ENCODE measurements around the gene SLC30A5. TPM values are rescaled to one million over a fixed set of nuclear protein-coding genes. Genes with fewer than 3 reads are reported as not detected.
"Not testable (repeated sequence)": the region's sequence is repeated elsewhere in the genome, so short reads cannot be mapped to it uniquely, and the experiment has no call there.

Gene SLC30A5
- polyA plus RNA-seq (2013, experiment 1 of 2), result 29.4 TPM
- polyA plus RNA-seq (2013, experiment 2 of 2), result 31.9 TPM

GRCh38 chr5:69093771-69094482 lies at the start of gene SLC30A5:
SLC30A5 (plus strand) TSS chr5:69094014; CDS start chr5:69094256, 242 bp downstream.
- H2BK15ac ChIP-seq (replicated peaks; ENCODE audit: low read depth), result no peak within 1 kb of the TSS
- peak within 1 kb of the TSS; percentile 95 for H3K56ac ChIP-seq (ENCODE audit: low read length)
- peak within 1 kb of the TSS; percentile 78 for H3K18ac ChIP-seq (ENCODE audit: low read length)
- no peak within 1 kb of the TSS for H2BK5ac ChIP-seq (ENCODE audit: low read length)
- DNase-seq, result peak; percentile 100
- WGBS (ENCODE audit: extremely low coverage, insufficient coverage, low lambda C conversion rate), result no CpG with 5 or more reads among the region's 79 CpGs
- no peak within 1 kb of the TSS for H2BK120ac ChIP-seq (ENCODE audit: low read depth, low read length)
- peak within 1 kb of the TSS; percentile 92 for H3K4me3 ChIP-seq (ENCODE audit: low read length)
- H3K4me1 ChIP-seq (ENCODE audit: control insufficient read depth, low read depth, low read length), result no peaks in the 10 kb centered on the region
- H3K4ac ChIP-seq (ENCODE audit: low read depth, low read length), result no peak within 1 kb of the TSS
- peak within 1 kb of the TSS; percentile 64 for H3K27ac ChIP-seq (ENCODE audit: low read depth, low read length)
- H3K4me2 ChIP-seq (ENCODE audit: low read length), result peak within 1 kb of the TSS; percentile 67
- no peaks in the 10 kb centered on the region for H3K27me3 ChIP-seq (ENCODE audit: insufficient read depth, low read length, poor library complexity)
- no peak within 1 kb of the TSS for H4K8ac ChIP-seq (ENCODE audit: low read depth, low read length)
- peak within 1 kb of the TSS; percentile 45 for H3K23ac ChIP-seq (ENCODE audit: low read length)
- peaks cover 2% of the 10 kb centered on the region for H3K79me2 ChIP-seq (ENCODE audit: control insufficient read depth, insufficient read depth, low read length)
- H3K9ac ChIP-seq (ENCODE audit: low read length), result peak within 1 kb of the TSS; percentile 90
- no peak within 1 kb of the TSS for H2AK5ac ChIP-seq (ENCODE audit: low read length)
- peaks cover 2% of the 10 kb centered on the region for H3K79me1 ChIP-seq (ENCODE audit: low read length)
- H3K36me3 ChIP-seq (ENCODE audit: control insufficient read depth, insufficient read depth, low read length), result no peaks in the 10 kb centered on the region
- H4K5ac ChIP-seq (ENCODE audit: low read length), result no peak within 1 kb of the TSS

- not testable (repeated sequence) for H3K4ac ChIP-seq (ENCODE audit: low read depth, low read length); H3K56ac ChIP-seq (ENCODE audit: low read length); H3K79me2 ChIP-seq (ENCODE audit: control insufficient read depth, insufficient read depth, low read length); H3K4me1 ChIP-seq (ENCODE audit: control insufficient read depth, low read depth, low read length); H3K18ac ChIP-seq (ENCODE audit: low read length); H4K5ac ChIP-seq (ENCODE audit: low read length); DNase-seq; H3K27me3 ChIP-seq (ENCODE audit: insufficient read depth, low read length, poor library complexity); H3K79me1 ChIP-seq (ENCODE audit: low read length); H3K27ac ChIP-seq (ENCODE audit: low read depth, low read length); H2BK15ac ChIP-seq (replicated peaks; ENCODE audit: low read depth); H3K4me2 ChIP-seq (ENCODE audit: low read length); H3K4me3 ChIP-seq (ENCODE audit: low read length); H3K9ac ChIP-seq (ENCODE audit: low read length); H2BK5ac ChIP-seq (ENCODE audit: low read length); H2AK5ac ChIP-seq (ENCODE audit: low read length); H3K23ac ChIP-seq (ENCODE audit: low read length); H3K36me3 ChIP-seq (ENCODE audit: control insufficient read depth, insufficient read depth, low read length); H4K8ac ChIP-seq (ENCODE audit: low read depth, low read length); H2BK120ac ChIP-seq (ENCODE audit: low read depth, low read length)
- no CpG with 5 or more reads among the region's 6 CpGs for WGBS (ENCODE audit: extremely low coverage, insufficient coverage, low lambda C conversion rate)
Measured at GRCh38 chr5:69045213-69045612, 48.6 kb upstream of the SLC30A5 start.

DNA sequence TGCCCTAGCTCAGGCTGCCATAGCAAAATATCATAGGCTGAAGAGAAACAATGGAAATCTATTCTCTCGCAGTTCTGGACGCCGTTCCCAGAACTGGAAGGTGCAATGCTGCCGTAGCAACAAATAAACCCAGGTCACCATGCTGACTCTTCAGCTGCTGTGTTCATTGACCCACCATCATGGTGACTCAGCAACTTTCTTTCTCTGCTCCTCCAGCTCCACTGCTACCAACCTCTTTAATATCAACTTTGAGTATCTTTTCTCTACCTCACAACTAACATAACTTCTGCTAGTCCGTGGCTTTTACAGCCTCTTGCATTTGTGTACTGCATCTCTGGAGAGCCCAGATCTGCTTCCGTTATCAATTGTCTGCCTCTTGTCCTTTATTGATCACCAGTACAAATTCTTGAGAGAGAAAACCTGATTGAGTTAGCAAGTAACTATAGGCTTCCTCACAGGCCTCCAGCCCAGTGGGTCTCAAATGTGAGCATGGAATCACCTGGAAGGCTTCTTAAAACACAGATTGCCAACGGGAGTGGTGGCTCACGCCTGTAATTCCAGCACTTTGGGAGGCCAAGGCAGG lies 47.3 kb upstream of the SLC30A5 start:
- no peaks in the 10 kb centered on the region for H3K4me1 ChIP-seq (ENCODE audit: control insufficient read depth, low read depth, low read length)
- H2BK5ac ChIP-seq (ENCODE audit: low read length), result no peak overlapping the region
- no peak overlapping the region for H3K4me2 ChIP-seq (ENCODE audit: low read length)
- no peaks in the 10 kb centered on the region for H3K27me3 ChIP-seq (ENCODE audit: insufficient read depth, low read length, poor library complexity)
- DNase-seq, result peak; percentile 35
- no peak overlapping the region for H4K8ac ChIP-seq (ENCODE audit: low read depth, low read length)
- H3K79me1 ChIP-seq (ENCODE audit: low read length), result no peaks in the 10 kb centered on the region
- no peaks in the 10 kb centered on the region for H3K79me2 ChIP-seq (ENCODE audit: control insufficient read depth, insufficient read depth, low read length)
- no peak overlapping the region for H3K56ac ChIP-seq (ENCODE audit: low read length)
- no peaks in the 10 kb centered on the region for H3K36me3 ChIP-seq (ENCODE audit: control insufficient read depth, insufficient read depth, low read length)
- H2BK120ac ChIP-seq (ENCODE audit: low read depth, low read length), result no peak overlapping the region
- no peak overlapping the region for H3K9ac ChIP-seq (ENCODE audit: low read length)
- no CpG with 5 or more reads among the region's 8 CpGs for WGBS (ENCODE audit: extremely low coverage, insufficient coverage, low lambda C conversion rate)
- no peak overlapping the region for H2BK15ac ChIP-seq (replicated peaks; ENCODE audit: low read depth)
- no peak overlapping the region for H3K4me3 ChIP-seq (ENCODE audit: low read length)
- H3K23ac ChIP-seq (ENCODE audit: low read length), result no peak overlapping the region
- H3K18ac ChIP-seq (ENCODE audit: low read length), result no peak overlapping the region
- H3K4ac ChIP-seq (ENCODE audit: low read depth, low read length), result no peak overlapping the region
- H2AK5ac ChIP-seq (ENCODE audit: low read length), result no peak overlapping the region
- H3K27ac ChIP-seq (ENCODE audit: low read depth, low read length), result no peak overlapping the region
- H4K5ac ChIP-seq (ENCODE audit: low read length), result peak overlapping the region; percentile 44

- Histone ChIP-seq H3K4ac (ENCODE audit: low read depth, low read length) (no peak overlapping the region), H3K18ac (ENCODE audit: low read length) (no peak overlapping the region), H4K5ac (ENCODE audit: low read length) (no peak overlapping the region), H4K8ac (ENCODE audit: low read depth, low read length) (no peak overlapping the region), H3K4me2 (ENCODE audit: low read length) (no peak overlapping the region), H3K23ac (ENCODE audit: low read length) (no peak overlapping the region), H3K79me2 (ENCODE audit: control insufficient read depth, insufficient read depth, low read length) (no peaks in the 10 kb centered on the region), H3K4me3 (ENCODE audit: low read length) (no peak overlapping the region), H3K79me1 (ENCODE audit: low read length) (no peaks in the 10 kb centered on the region), H3K36me3 (ENCODE audit: control insufficient read depth, insufficient read depth, low read length) (no peaks in the 10 kb centered on the region), H2BK5ac (ENCODE audit: low read length) (no peak overlapping the region), H2AK5ac (ENCODE audit: low read length) (no peak overlapping the region), H2BK120ac (ENCODE audit: low read depth, low read length) (no peak overlapping the region), H2BK15ac (replicated peaks; ENCODE audit: low read depth) (no peak overlapping the region), H3K56ac (ENCODE audit: low read length) (no peak overlapping the region), H3K27me3 (ENCODE audit: insufficient read depth, low read length, poor library complexity) (no peaks in the 10 kb centered on the region), H3K9ac (ENCODE audit: low read length) (no peak overlapping the region), H3K4me1 (ENCODE audit: control insufficient read depth, low read depth, low read length) (no peaks in the 10 kb centered on the region), H3K27ac (ENCODE audit: low read depth, low read length) (no peak overlapping the region)
- DNase-seq, result peak; percentile 49
- WGBS (ENCODE audit: extremely low coverage, insufficient coverage, low lambda C conversion rate), result no CpG with 5 or more reads among the region's 3 CpGs
Measured at GRCh38 chr5:69048230-69048629, 45.6 kb upstream of the SLC30A5 start.

GRCh38 chr5:69049151-69049550 lies 44.7 kb upstream of the SLC30A5 start:
- Histone ChIP-seq H3K56ac (ENCODE audit: low read length) (no peak overlapping the region), H3K18ac (ENCODE audit: low read length) (no peak overlapping the region), H3K23ac (ENCODE audit: low read length) (no peak overlapping the region), H2BK5ac (ENCODE audit: low read length) (no peak overlapping the region), H3K27ac (ENCODE audit: low read depth, low read length) (no peak overlapping the region), H3K4me3 (ENCODE audit: low read length) (no peak overlapping the region), H2BK15ac (replicated peaks; ENCODE audit: low read depth) (no peak overlapping the region), H3K9ac (ENCODE audit: low read length) (no peak overlapping the region), H2BK120ac (ENCODE audit: low read depth, low read length) (no peak overlapping the region), H3K4ac (ENCODE audit: low read depth, low read length) (no peak overlapping the region), H3K36me3 (ENCODE audit: control insufficient read depth, insufficient read depth, low read length) (no peaks in the 10 kb centered on the region), H3K79me2 (ENCODE audit: control insufficient read depth, insufficient read depth, low read length) (no peaks in the 10 kb centered on the region), H2AK5ac (ENCODE audit: low read length) (no peak overlapping the region), H3K4me1 (ENCODE audit: control insufficient read depth, low read depth, low read length) (no peaks in the 10 kb centered on the region), H4K5ac (ENCODE audit: low read length) (no peak overlapping the region), H3K4me2 (ENCODE audit: low read length) (no peak overlapping the region), H3K79me1 (ENCODE audit: low read length) (no peaks in the 10 kb centered on the region), H4K8ac (ENCODE audit: low read depth, low read length) (no peak overlapping the region), H3K27me3 (ENCODE audit: insufficient read depth, low read length, poor library complexity) (no peaks in the 10 kb centered on the region)
- WGBS (ENCODE audit: extremely low coverage, insufficient coverage, low lambda C conversion rate), result no CpG with 5 or more reads among the region's 1 CpG
- no peak for DNase-seq

All from mesendoderm (in vitro differentiated cells).